Fibroblast of peridontal ligament (primary cell): ENCODE results near the gene CCDC74B.
"Not testable (repeated sequence)": the region's sequence is repeated elsewhere in the genome, so short reads cannot be mapped to it uniquely, and the experiment has no call there.

Experiments
- DNase-seq: peaks from one replicate; pipeline ENCODE4 v3.0.0-alpha.2; 2010; ENCODE audit errors: extremely low read depth

The CCDC74B gene

GRCh38 chr2:130150181-130151144, 5.6 kb upstream of the CCDC74B start:
- no peak for DNase-seq

- not testable (repeated sequence) for DNase-seq
Observed at GRCh38 chr2:130148515-130148914, 3.6 kb upstream of the CCDC74B start.

- peak; percentile 1 for DNase-seq
Observed at GRCh38 chr2:130143266-130144039, 1.5 kb downstream of the CCDC74B start.

GRCh38 chr2:130142396-130143265, 2.3 kb downstream of the CCDC74B start:
- DNase-seq: not testable (repeated sequence)

GRCh38 chr2:130141645-130142370, 3.1 kb downstream of the CCDC74B start:
- not testable (repeated sequence) for DNase-seq

GRCh38 chr2:130141002-130141401, 3.9 kb downstream of the CCDC74B start:
- not testable (repeated sequence) for DNase-seq

GRCh38 chr2:130140516-130140915, 4.4 kb downstream of the CCDC74B start:
- not testable (repeated sequence) for DNase-seq

- DNase-seq: not testable (repeated sequence)
Observed at GRCh38 chr2:130139331-130140280, 5.3 kb downstream of the CCDC74B start.

- DNase-seq: not testable (repeated sequence)
Observed at GRCh38 chr2:130138841-130139251, 6.1 kb downstream of the CCDC74B start.

- DNase-seq: not testable (repeated sequence)
Observed at GRCh38 chr2:130138326-130138725, 6.6 kb downstream of the CCDC74B start.

- DNase-seq: not testable (repeated sequence)
Observed at GRCh38 chr2:130137118-130137517, 7.8 kb downstream of the CCDC74B start.

GRCh38 chr2:130136546-130136945, 8.4 kb downstream of the CCDC74B start:
- not testable (repeated sequence) for DNase-seq

GRCh38 chr2:130135692-130136541, 9.0 kb downstream of the CCDC74B start:
- DNase-seq: no peak

GRCh38 chr2:130129120-130129829, 15.6 kb downstream of the CCDC74B start, which contains the start of gene POTEF:
TSS of gene POTEF (minus strand) at chr2:130129222. CDS start at chr2:130120515, 8,707 bp downstream.
- DNase-seq: not testable (repeated sequence)

- not testable (repeated sequence) for DNase-seq
Observed at GRCh38 chr2:130128464-130128863, 16.4 kb downstream of the CCDC74B start.

GRCh38 chr2:130127726-130128125, 17.2 kb downstream of the CCDC74B start:
- not testable (repeated sequence) for DNase-seq

- not testable (repeated sequence) for DNase-seq
Observed at GRCh38 chr2:130120924-130121323, 24.0 kb downstream of the CCDC74B start.
